Smooth muscle cell (in vitro differentiated cells): Measurements from ENCODE around the gene SLC10A1. TPM values are rescaled to one million over a fixed set of nuclear protein-coding genes. Genes with fewer than 3 reads are reported as not detected.
A peak's percentile ranks its signal among the peaks of the same experiment; 100 is the strongest.

Source experiments
- DNase-seq: peaks from one replicate; lab custom pipeline; 2025; ENCODE audit not compliant: unreplicated experiment; lab: John Stamatoyannopoulos, UW
- H2AFZ ChIP-seq: fragments of 200-600 bp; sonication (generic); 2 replicates; pipeline ENCODE4 v1.6.0; 2016; ENCODE audit warnings: antibody characterized with exemption, low read depth, mild to moderate bottlenecking
- H3F3A ChIP-seq: fragments of 200-600 bp; sonication (generic); 2 replicates; pipeline ENCODE4 v1.6.0; 2017; ENCODE audit warnings: antibody characterized with exemption, low read depth
- H3K27ac ChIP-seq: fragments of 200-600 bp; sonication (generic); 2 replicates; pipeline ENCODE4 v1.5.1; 2016; ENCODE audit warnings: low read depth, mild to moderate bottlenecking
- H3K27me3 ChIP-seq: fragments of 200-600 bp; sonication (generic); 2 replicates; pipeline ENCODE4 v1.6.1; 2016; ENCODE audit warnings: low read depth, mild to moderate bottlenecking
- H3K36me3 ChIP-seq: fragments of 200-600 bp; sonication (generic); 2 replicates; pipeline ENCODE4 v1.5.1; 2016; ENCODE audit warnings: low read depth
- H3K4me1 ChIP-seq: fragments of 200-600 bp; sonication (generic); 2 replicates; pipeline ENCODE4 v1.5.1; 2016; ENCODE audit warnings: low read depth
- H3K4me2 ChIP-seq: fragments of 200-600 bp; sonication (generic); 2 replicates; pipeline ENCODE4 v1.6.0; 2016; ENCODE audit warnings: mild to moderate bottlenecking
- H3K4me3 ChIP-seq: fragments of 200-600 bp; sonication (generic); 2 replicates; pipeline ENCODE4 v1.5.1; 2016; ENCODE audit warnings: mild to moderate bottlenecking
- H3K79me2 ChIP-seq: fragments of 200-600 bp; sonication (generic); 2 replicates; pipeline ENCODE4 v1.6.0; 2016; ENCODE audit warnings: low read depth, mild to moderate bottlenecking
- H3K9ac ChIP-seq: fragments of 200-600 bp; sonication (generic); 2 replicates; pipeline ENCODE4 v1.6.0; 2016; ENCODE audit warnings: low read depth
- H3K9me3 ChIP-seq: fragments of 200-600 bp; sonication (generic); replicated peaks from 2 replicates; pipeline ENCODE4 v1.5.1; 2016; ENCODE audit warnings: low read depth
- H4K20me1 ChIP-seq: fragments of 200-600 bp; sonication (generic); 2 replicates; pipeline ENCODE4 v1.6.0; 2016; ENCODE audit warnings: low read depth
- WGBS: methylation state at CpG from one replicate; pipeline ENCODE4 v1.1.7; 2016; ENCODE audit warnings: low lambda C conversion rate; 5-methylcytosine and 5-hydroxymethylcytosine counted together
- polyA plus RNA-seq: library from polyadenylated mRNA; unstranded; fragments of >200 nt; fragmentation: Nextera tagmentation; extraction: Ambion mirVana; gene quantifications from 2 replicates; pipeline ENCODE4 v1.2.1, GENCODE V29; 2016
- total RNA-seq: library from RNA; depleted of rRNA; stranded (reverse); fragments of >200 nt; gene quantifications from 2 replicates; pipeline ENCODE4 v1.2.3, GENCODE V29; 2014
- TF ChIP-seq, protein P1 (sequence below): fragments of 200-600 bp; sonication (generic); IDR thresholded peaks from 2 replicates; pipeline ENCODE4 v1.5.1; 2017; ENCODE audit warnings: borderline replicate concordance, mild to moderate bottlenecking, antibody characterized with exemption; ENCODE audit not compliant: insufficient read depth, poor library complexity, severe bottlenecking

Gene SLC10A1
- total and polyA plus RNA-seq, 2 experiments from 2014 or later = 0.10 TPM; not detected in 1

DNA sequence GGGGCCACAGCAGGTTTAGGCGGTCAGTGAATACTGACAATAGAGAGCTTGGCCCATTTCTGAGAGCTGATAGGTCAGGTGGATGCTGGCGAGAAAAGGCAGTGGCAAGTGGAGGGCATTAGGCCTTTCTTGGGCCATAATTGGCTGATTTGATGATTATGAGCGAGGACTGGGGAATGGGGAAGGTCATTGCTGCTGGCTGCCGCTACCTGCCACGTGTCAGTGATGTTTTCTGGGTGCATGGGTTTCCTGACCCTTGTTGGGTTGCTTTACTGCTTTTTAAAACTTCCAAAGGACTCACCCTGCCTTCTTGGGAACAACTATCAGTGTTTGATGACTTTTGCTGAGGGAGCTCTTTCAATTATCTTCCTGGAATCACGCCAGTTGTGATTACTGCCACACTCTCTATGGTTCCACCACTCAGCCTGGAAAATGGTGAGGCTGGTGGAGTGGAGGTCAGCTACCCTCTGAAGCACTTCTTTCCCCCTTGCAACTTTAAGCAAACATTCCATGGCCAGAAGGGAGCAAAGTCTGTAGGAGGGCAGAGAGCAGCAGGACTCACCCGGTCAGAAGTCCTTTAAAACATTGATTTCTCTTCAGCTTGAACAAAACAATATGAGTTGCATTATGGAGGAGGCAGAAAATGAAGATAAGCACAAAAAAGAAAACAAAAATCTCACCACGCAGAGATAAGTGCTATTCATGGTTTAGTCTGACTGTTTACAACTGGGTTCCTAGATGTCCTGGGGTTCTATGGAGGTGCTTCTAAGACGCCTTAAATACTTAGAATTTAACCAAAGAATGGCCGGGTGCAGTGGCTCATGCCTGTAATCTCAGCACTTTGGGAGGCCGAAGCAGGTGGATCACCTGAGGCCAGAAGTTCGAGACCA, 12.1 kb upstream of the SLC10A1 start:
- no peak overlapping the region for H3K27ac ChIP-seq
- H3K4me2 ChIP-seq = no peak overlapping the region
- H3K9me3 ChIP-seq = no peaks in the 10 kb centered on the region
- TF ChIP-seq, protein P1, sequence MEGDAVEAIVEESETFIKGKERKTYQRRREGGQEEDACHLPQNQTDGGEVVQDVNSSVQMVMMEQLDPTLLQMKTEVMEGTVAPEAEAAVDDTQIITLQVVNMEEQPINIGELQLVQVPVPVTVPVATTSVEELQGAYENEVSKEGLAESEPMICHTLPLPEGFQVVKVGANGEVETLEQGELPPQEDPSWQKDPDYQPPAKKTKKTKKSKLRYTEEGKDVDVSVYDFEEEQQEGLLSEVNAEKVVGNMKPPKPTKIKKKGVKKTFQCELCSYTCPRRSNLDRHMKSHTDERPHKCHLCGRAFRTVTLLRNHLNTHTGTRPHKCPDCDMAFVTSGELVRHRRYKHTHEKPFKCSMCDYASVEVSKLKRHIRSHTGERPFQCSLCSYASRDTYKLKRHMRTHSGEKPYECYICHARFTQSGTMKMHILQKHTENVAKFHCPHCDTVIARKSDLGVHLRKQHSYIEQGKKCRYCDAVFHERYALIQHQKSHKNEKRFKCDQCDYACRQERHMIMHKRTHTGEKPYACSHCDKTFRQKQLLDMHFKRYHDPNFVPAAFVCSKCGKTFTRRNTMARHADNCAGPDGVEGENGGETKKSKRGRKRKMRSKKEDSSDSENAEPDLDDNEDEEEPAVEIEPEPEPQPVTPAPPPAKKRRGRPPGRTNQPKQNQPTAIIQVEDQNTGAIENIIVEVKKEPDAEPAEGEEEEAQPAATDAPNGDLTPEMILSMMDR = no peak
- no peaks in the 10 kb centered on the region for H3K79me2 ChIP-seq
- no peaks in the 10 kb centered on the region for H3K4me1 ChIP-seq
- no peak overlapping the region for H3K9ac ChIP-seq
- no peak overlapping the region for H2AFZ ChIP-seq
- H4K20me1 ChIP-seq = no peaks in the 10 kb centered on the region
- DNase-seq = no peak
- H3K36me3 ChIP-seq = no peaks in the 10 kb centered on the region
- no peaks in the 10 kb centered on the region for H3F3A ChIP-seq
- WGBS = 89% methylated on average over 12 of the region's 12 CpGs
- H3K27me3 ChIP-seq = peaks cover 7% of the 10 kb centered on the region
- no peak overlapping the region for H3K4me3 ChIP-seq

- Histone ChIP-seq H3K4me2 (no peak overlapping the region), H3K4me3 (no peak overlapping the region), H3K9me3 (no peaks in the 10 kb centered on the region), H3K4me1 (no peaks in the 10 kb centered on the region), H3K27me3 (no peaks in the 10 kb centered on the region), H3K79me2 (no peaks in the 10 kb centered on the region), H2AFZ (no peak overlapping the region), H3F3A (no peaks in the 10 kb centered on the region), H3K36me3 (no peaks in the 10 kb centered on the region), H3K27ac (no peak overlapping the region), H3K9ac (no peak overlapping the region), H4K20me1 (no peaks in the 10 kb centered on the region)
- no peak for DNase-seq
- TF ChIP-seq, protein P1 = no peak
- 86% methylated on average over 1 of the region's 1 CpG for WGBS
These were observed 10.2 kb upstream of the SLC10A1 start for GRCh38 chr14:69807192-69807591.

GRCh38 chr14:69804902-69805301, 7.9 kb upstream of the SLC10A1 start:
- TF ChIP-seq, protein P1 = no peak
- DNase-seq = no peak

DNA sequence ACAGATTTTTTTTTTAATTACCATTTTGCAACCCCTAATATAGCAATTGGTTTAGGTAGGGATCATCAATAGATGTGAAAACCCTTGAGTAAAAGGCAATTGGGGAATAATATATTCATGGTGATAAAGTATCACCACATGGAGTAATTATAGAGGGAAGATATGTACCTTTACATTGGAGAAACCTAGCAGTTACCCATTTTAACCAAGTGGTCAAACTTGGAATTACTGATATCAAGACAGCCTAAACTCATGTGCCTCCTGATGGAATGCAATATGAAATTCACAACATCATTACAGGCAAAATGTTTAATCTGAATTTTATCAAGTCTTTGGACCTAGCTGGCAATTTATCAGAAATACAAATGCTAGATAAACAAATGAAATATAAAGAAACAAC, 6.7 kb upstream of the SLC10A1 start:
- H3K79me2 ChIP-seq = no peaks in the 10 kb centered on the region
- H3K4me1 ChIP-seq = no peaks in the 10 kb centered on the region
- H2AFZ ChIP-seq = no peak overlapping the region
- no peaks in the 10 kb centered on the region for H3F3A ChIP-seq
- no peak overlapping the region for H3K4me3 ChIP-seq
- H3K4me2 ChIP-seq = no peak overlapping the region
- H3K27ac ChIP-seq = no peak overlapping the region
- no peaks in the 10 kb centered on the region for H4K20me1 ChIP-seq
- H3K9me3 ChIP-seq = no peaks in the 10 kb centered on the region
- no peaks in the 10 kb centered on the region for H3K36me3 ChIP-seq
- H3K9ac ChIP-seq = no peak overlapping the region
- H3K27me3 ChIP-seq = no peaks in the 10 kb centered on the region
- TF ChIP-seq, protein P1 = peak; percentile 3
- DNase-seq = no peak

More at GRCh38 chr14:69804902-69805301, 7.9 kb upstream of the SLC10A1 start:
- 89% methylated on average over 2 of the region's 2 CpGs for WGBS
- Histone ChIP-seq H3K4me3 (no peak overlapping the region), H2AFZ (no peak overlapping the region), H3K36me3 (no peaks in the 10 kb centered on the region), H3K27ac (no peak overlapping the region), H3K4me2 (no peak overlapping the region), H3K4me1 (no peaks in the 10 kb centered on the region), H3K9me3 (no peaks in the 10 kb centered on the region), H4K20me1 (no peaks in the 10 kb centered on the region), H3K79me2 (no peaks in the 10 kb centered on the region), H3F3A (no peaks in the 10 kb centered on the region), H3K9ac (no peak overlapping the region), H3K27me3 (no peaks in the 10 kb centered on the region)
